ENCODE results near the gene HOTAIR.

The HOTAIR gene

DNA sequence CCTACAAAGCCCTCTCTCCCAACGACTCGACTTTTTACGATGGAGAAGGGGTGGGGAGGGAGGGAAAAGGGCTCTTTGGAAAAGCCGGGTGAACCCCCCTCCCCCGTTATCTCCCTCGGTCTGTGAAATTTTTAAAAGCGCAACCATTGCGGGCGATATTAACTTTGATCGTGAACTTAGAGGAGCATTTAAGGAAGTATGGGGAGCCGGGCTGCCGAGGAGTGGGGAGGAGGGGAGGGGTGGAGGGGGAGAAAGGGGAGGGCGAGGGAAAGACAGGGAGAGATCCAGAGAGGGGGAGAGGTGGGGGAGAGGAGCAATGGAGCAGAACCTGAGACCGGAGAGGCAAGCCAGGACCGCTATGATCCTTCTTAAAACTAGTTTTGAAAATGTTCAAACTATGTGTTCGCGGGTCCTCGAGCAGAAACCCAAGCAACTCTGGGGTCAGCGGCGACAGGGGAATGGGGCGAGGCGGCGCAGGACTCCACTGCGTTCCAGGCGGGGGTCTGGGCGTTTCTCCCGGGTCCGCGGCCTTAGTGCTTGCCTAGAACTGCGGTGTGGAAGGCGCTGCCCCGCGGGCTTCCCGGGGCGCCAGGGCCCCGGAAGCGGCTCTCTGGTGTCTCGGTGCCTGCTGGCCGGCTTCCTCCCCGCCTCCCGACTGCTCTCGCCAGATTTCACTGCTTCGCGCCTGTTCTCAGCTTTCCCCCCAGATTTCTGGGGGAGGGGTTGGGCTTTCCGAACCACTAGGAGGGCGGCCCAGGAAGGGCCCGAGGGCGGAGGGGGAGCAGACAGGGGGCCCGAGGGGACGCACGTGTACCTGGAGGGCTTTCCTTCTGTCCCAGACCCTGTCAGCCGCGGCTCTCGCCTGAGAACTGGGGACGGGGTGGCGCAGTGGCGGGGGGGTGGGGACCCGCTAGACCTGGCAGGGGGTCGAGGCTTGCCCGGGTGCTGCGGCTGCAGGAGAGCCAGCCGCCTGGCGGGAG is at the start of gene HOTAIR:
HOTAIR (minus strand) TSS at position 871 of the 980 bp plus-strand sequence.
- Histone ChIP-seq H3K4me3 (ENCODE audit: low read length) (no peak within 1 kb of the TSS), H3K9ac (ENCODE audit: low read length) (no peak within 1 kb of the TSS), H3K27me3 (ENCODE audit: control insufficient read depth, insufficient read depth, low read length) (peaks cover 100% of the 10 kb centered on the region)

GRCh38 chr12:54024127-54024526 is 49.4 kb upstream of the HOTAIR start:
- Histone ChIP-seq H3K27me3 (ENCODE audit: control insufficient read depth, insufficient read depth, low read length) (peaks cover 100% of the 10 kb centered on the region), H3K9ac (ENCODE audit: low read length) (no peak overlapping the region), H3K4me3 (ENCODE audit: low read length) (no peak overlapping the region), H3K36me3 (ENCODE audit: control insufficient read depth, low read depth, low read length) (no peaks in the 10 kb centered on the region), H3K27ac (ENCODE audit: low read length) (no peak overlapping the region), H3K9me3 (ENCODE audit: control insufficient read depth, low read depth, low read length) (no peaks in the 10 kb centered on the region), H3K4me1 (ENCODE audit: control insufficient read depth, low read depth, low read length) (no peaks in the 10 kb centered on the region)

More for the DNA sequence above, at the start of gene HOTAIR:
- Histone ChIP-seq H3K27ac (ENCODE audit: low read length) (no peak within 1 kb of the TSS), H3K9me3 (ENCODE audit: control insufficient read depth, low read depth, low read length) (no peaks in the 10 kb centered on the region), H3K4me1 (ENCODE audit: control insufficient read depth, low read depth, low read length) (peaks cover 7% of the 10 kb centered on the region), H3K36me3 (ENCODE audit: control insufficient read depth, low read depth, low read length) (no peaks in the 10 kb centered on the region)

DNA sequence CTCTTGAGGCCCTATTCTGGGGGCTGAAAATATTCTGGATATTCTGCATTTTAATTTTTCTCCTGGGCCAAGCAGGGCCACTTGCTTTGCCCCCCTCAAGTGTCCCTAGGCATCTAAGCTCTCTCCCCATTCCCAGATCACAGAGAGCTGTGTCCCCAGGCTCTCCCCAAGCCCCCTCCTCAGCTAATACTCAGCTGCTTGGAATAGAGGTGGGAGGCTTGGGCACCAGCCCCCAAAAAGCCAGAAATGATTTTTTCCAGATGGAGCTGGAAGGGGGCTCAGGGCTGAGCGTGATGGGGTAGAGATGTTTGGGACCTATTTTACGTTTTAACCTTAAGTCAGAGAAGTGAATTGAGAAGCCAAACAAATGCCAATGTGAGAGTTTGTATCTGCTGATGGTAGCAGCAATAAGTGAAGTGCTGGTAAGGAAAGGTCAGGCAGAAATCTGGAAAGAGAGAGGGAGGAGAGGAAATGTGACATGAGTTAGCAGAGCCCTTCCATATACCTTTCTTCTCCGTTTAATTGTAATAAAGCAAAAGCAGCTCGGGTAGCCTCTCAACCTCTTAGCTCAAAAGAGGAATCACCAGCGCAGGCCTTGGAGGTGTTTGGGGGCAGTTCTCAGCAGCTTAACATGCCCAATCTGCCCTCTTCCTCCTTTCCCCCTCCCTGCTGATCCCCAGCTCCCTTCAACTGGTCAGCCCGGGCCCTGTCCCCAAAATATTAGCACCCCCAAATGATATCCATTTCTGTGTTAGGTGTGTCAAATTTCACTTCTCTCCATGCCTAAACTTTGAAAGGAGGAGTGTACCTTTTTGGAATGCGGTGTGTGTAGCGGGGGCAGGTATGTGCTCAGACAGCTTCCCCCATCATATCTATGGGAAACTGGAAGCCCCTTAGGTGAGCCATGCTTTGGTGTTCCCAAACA is 48.5 kb upstream of the HOTAIR start:
- Histone ChIP-seq H3K9me3 (ENCODE audit: control insufficient read depth, low read depth, low read length) (no peaks in the 10 kb centered on the region), H3K27ac (ENCODE audit: low read length) (no peak overlapping the region), H3K4me1 (ENCODE audit: control insufficient read depth, low read depth, low read length) (no peaks in the 10 kb centered on the region), H3K27me3 (ENCODE audit: control insufficient read depth, insufficient read depth, low read length) (peaks cover 100% of the 10 kb centered on the region), H3K9ac (ENCODE audit: low read length) (no peak overlapping the region), H3K4me3 (ENCODE audit: low read length) (no peak overlapping the region), H3K36me3 (ENCODE audit: control insufficient read depth, low read depth, low read length) (no peaks in the 10 kb centered on the region)

GRCh38 chr12:54021432-54022013 is 46.8 kb upstream of the HOTAIR start:
- H3K27ac ChIP-seq (ENCODE audit: low read length): no peak overlapping the region
- peaks cover 100% of the 10 kb centered on the region for H3K27me3 ChIP-seq (ENCODE audit: control insufficient read depth, insufficient read depth, low read length)
- no peak overlapping the region for H3K9ac ChIP-seq (ENCODE audit: low read length)
- no peak overlapping the region for H3K4me3 ChIP-seq (ENCODE audit: low read length)
- H3K36me3 ChIP-seq (ENCODE audit: control insufficient read depth, low read depth, low read length): no peaks in the 10 kb centered on the region
- no peaks in the 10 kb centered on the region for H3K9me3 ChIP-seq (ENCODE audit: control insufficient read depth, low read depth, low read length)
- peaks cover 4% of the 10 kb centered on the region for H3K4me1 ChIP-seq (ENCODE audit: control insufficient read depth, low read depth, low read length)

- no peak overlapping the region for H3K4me3 ChIP-seq (ENCODE audit: low read length)
- peaks cover 4% of the 10 kb centered on the region for H3K4me1 ChIP-seq (ENCODE audit: control insufficient read depth, low read depth, low read length)
- no peaks in the 10 kb centered on the region for H3K9me3 ChIP-seq (ENCODE audit: control insufficient read depth, low read depth, low read length)
- peaks cover 100% of the 10 kb centered on the region for H3K27me3 ChIP-seq (ENCODE audit: control insufficient read depth, insufficient read depth, low read length)
- H3K9ac ChIP-seq (ENCODE audit: low read length): peak overlapping the region; percentile 3
- no peak overlapping the region for H3K27ac ChIP-seq (ENCODE audit: low read length)
- H3K36me3 ChIP-seq (ENCODE audit: control insufficient read depth, low read depth, low read length): no peaks in the 10 kb centered on the region
Measured at GRCh38 chr12:54020591-54021405, 46.0 kb upstream of the HOTAIR start.

- Histone ChIP-seq H3K27ac (ENCODE audit: low read length) (no peak overlapping the region), H3K27me3 (ENCODE audit: control insufficient read depth, insufficient read depth, low read length) (peaks cover 100% of the 10 kb centered on the region), H3K9ac (ENCODE audit: low read length) (peak overlapping the region; percentile 3), H3K9me3 (ENCODE audit: control insufficient read depth, low read depth, low read length) (no peaks in the 10 kb centered on the region), H3K4me3 (ENCODE audit: low read length) (no peak overlapping the region), H3K36me3 (ENCODE audit: control insufficient read depth, low read depth, low read length) (no peaks in the 10 kb centered on the region), H3K4me1 (ENCODE audit: control insufficient read depth, low read depth, low read length) (peaks cover 4% of the 10 kb centered on the region)
Measured at GRCh38 chr12:54019924-54020590, 45.3 kb upstream of the HOTAIR start.

- peaks cover 100% of the 10 kb centered on the region for H3K27me3 ChIP-seq (ENCODE audit: control insufficient read depth, insufficient read depth, low read length)
- H3K9ac ChIP-seq (ENCODE audit: low read length): no peak overlapping the region
Measured at GRCh38 chr12:54019091-54019811, 44.5 kb upstream of the HOTAIR start.

DNA sequence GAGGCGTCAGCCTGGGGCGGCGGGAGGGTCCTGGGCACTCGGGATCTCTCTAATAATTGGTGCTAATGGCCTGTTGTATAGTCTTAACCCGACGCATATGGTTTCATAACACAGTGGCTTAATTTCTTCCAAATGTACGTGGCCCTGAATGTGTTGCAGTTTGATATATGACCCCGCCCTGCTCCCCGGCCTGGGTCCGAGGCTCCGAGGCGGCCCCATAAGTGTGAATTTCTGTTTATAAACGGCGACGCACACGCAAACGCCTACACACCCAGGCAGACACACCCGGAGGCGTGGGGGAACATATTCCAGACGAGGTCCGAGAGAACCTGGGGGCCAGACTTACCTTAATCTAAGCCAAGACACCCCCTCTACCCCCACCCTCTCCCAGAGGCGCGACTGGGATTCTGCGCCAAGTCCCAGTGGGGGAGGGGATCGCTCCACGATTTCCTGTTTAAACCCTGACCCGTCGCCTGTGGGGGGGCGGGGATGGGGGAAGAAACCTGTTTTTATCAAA is 43.8 kb upstream of the HOTAIR start:
- peaks cover 100% of the 10 kb centered on the region for H3K27me3 ChIP-seq (ENCODE audit: control insufficient read depth, insufficient read depth, low read length)
- peak overlapping the region; percentile 40 for H3K4me3 ChIP-seq (ENCODE audit: low read length)
- H3K4me1 ChIP-seq (ENCODE audit: control insufficient read depth, low read depth, low read length): peaks cover 4% of the 10 kb centered on the region
- no peaks in the 10 kb centered on the region for H3K36me3 ChIP-seq (ENCODE audit: control insufficient read depth, low read depth, low read length)
- H3K9me3 ChIP-seq (ENCODE audit: control insufficient read depth, low read depth, low read length): no peaks in the 10 kb centered on the region
- no peak overlapping the region for H3K27ac ChIP-seq (ENCODE audit: low read length)
- H3K9ac ChIP-seq (ENCODE audit: low read length): no peak overlapping the region

More at GRCh38 chr12:54019091-54019811, 44.5 kb upstream of the HOTAIR start:
- peaks cover 4% of the 10 kb centered on the region for H3K4me1 ChIP-seq (ENCODE audit: control insufficient read depth, low read depth, low read length)
- no peak overlapping the region for H3K4me3 ChIP-seq (ENCODE audit: low read length)
- H3K27ac ChIP-seq (ENCODE audit: low read length): no peak overlapping the region
- no peaks in the 10 kb centered on the region for H3K9me3 ChIP-seq (ENCODE audit: control insufficient read depth, low read depth, low read length)
- H3K36me3 ChIP-seq (ENCODE audit: control insufficient read depth, low read depth, low read length): no peaks in the 10 kb centered on the region

- Histone ChIP-seq H3K4me1 (ENCODE audit: control insufficient read depth, low read depth, low read length) (peaks cover 4% of the 10 kb centered on the region), H3K9ac (ENCODE audit: low read length) (no peak overlapping the region), H3K4me3 (ENCODE audit: low read length) (peak overlapping the region; percentile 40), H3K36me3 (ENCODE audit: control insufficient read depth, low read depth, low read length) (no peaks in the 10 kb centered on the region), H3K27me3 (ENCODE audit: control insufficient read depth, insufficient read depth, low read length) (peaks cover 100% of the 10 kb centered on the region), H3K9me3 (ENCODE audit: control insufficient read depth, low read depth, low read length) (no peaks in the 10 kb centered on the region), H3K27ac (ENCODE audit: low read length) (no peak overlapping the region)
Measured at GRCh38 chr12:54017878-54018467, 43.2 kb upstream of the HOTAIR start.

Data from iPS-18a (cell line).